Hepatic stellate cell (primary cell): Measurements from ENCODE around the gene IGSF5.
"Not testable (repeated sequence)": the region's sequence is repeated elsewhere in the genome, so short reads cannot be mapped to it uniquely, and the experiment has no call there.

ENCODE experiments used
- DNase-seq: peaks from one replicate; pipeline ENCODE4 v3.0.0; 2011; ENCODE audit warnings: low spot score

The IGSF5 gene

DNA sequence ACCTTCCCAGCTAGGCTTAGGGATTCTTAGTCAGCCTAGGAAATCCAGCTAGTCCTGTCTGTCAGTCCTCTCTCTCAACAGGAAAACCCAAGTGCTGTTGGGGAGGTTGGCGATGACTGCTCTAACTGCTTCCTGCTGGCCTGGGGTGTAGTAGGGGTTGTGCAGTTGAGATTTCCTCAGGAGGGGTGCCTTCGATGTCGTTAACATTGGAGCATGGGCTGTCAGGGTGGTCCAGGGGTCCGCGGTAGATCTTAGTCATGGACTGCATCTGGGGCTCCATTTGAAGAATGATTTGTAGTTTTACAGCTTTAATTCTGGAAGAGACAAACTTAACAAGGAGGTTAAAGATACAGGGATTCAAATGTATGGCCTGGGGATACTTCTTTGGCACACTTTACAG, 5.5 kb upstream of the IGSF5 start:
- DNase-seq: not testable (repeated sequence)

GRCh38 chr21:39742561-39742960, 2.4 kb upstream of the IGSF5 start:
- DNase-seq: not testable (repeated sequence)

DNA sequence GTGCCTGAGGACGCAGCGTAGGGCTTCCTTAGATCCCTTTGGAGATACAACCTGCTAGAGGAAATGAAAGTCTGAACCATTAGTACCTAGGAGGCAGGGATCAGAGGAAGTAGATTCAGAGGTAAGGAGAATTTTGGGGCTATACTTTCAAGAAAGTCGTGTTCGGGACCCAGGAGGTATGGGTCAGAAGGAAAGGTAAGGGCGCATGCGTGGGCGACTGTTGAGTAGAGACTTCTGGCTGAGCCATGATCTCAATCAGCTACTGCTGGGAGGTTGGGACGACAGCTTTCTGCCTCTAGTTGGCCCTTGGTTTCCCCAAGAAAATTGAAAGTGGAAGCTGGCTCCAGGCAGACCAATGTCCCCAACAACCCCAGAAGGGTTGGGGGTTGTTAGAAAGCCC, 349 bp downstream of the IGSF5 start:
- DNase-seq: not testable (repeated sequence)

- no peak for DNase-seq
These were observed 5.7 kb downstream of the IGSF5 start for GRCh38 chr21:39750670-39751069.

DNA sequence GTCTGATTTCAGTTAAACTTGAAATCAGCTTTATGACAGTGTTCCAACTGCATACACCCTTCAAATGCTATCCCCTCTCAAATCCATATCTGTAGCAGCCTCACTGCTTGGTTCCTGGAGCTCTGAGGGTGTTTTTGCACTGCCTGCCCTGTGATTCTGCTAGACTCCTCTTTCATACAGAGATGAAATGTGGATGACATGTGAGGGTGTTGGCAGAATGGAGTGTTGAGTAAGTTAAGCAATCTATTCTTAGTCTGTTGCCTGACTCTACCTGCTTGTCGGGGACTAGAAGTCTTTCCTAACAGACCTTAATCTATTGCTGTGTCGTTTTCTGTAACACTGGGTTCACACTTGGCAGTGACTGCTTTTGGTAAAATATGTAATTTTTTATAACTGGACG, 9.8 kb downstream of the IGSF5 start:
- DNase-seq: no peak

- no peak for DNase-seq
These were observed 11.3 kb downstream of the IGSF5 start for GRCh38 chr21:39756285-39756684.

GRCh38 chr21:39763272-39763970, 18.4 kb downstream of the IGSF5 start:
- no peak for DNase-seq

DNA sequence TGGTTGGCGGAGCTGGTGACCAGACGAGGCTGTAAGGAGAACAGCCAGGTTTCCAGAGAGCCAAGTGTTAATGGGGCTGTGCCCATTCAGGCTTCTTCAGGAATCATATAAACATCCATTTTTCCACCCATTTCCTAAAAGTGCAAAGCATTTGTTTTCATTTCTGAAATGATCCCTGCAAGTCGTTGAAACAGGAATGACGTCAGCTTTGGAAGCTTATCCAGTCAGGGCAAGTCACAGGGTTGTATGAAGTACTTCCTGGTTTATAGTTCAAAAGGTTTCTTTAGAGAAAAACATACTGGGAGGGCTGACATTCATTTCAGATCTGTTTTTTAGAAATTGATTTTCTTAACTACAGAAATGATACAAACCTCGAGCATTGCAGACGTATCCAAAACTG, 29.2 kb downstream of the IGSF5 start:
- no peak for DNase-seq

DNA sequence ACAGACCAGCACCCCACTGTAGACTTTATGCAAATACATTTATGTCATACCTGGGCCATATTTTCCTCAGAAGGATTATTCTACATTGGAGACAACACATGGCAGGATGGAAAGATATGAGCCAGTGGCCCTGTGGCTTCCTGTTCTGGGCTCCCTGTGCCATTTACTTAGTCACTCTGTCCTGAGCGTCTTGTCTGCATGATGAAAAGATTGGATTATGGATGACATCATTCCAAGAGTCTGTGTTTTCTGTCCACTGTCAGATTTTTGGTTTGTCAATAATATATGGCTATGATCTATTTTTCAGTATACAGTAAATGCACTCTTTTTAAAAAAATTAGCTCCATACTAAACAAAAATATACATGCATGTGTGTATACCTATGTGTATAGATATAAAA, 30.8 kb downstream of the IGSF5 start:
- no peak for DNase-seq

DNA sequence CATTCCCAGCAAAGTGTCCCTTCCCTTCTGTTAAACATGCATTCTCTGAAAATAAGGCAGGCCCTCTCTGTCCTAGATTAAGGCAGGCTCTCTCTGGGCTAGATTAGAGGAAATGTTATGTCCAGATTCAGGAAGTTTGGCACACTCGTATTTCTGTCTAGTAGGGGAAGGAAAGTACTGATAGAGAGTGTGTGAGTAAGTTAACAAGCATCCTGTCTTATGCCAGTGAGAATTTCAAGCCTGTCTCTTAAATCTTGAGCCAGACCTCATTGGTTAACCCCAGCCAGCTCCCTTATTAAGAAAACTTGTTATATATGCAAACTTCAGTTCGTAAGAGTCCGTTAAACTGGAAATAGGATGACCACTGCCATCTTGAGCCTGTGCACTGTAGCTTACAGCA, 31.6 kb downstream of the IGSF5 start:
- no peak for DNase-seq

GRCh38 chr21:39781331-39781730, 36.3 kb downstream of the IGSF5 start:
- DNase-seq: no peak

DNA sequence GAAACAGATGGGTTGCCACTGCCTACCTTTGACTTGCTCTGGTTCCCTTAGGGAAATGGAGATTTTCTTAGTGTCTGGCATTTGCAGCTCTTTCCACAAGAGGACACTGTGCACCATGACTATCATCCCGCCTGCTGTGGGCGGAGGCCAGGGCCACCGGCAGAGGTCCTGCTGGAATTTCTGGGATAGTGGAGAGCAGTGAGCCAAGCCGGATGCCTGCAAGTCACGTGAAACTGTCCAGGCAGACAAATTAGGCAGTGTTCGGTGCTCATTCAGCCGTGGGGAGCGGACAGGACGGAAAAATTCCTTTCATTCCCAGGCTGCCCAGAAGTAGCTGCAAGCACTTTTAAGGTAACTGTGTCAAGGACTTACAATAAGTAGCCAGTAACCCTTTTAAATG, 43.4 kb downstream of the IGSF5 start:
- peak; percentile 8 for DNase-seq

- no peak for DNase-seq
These were observed 51.5 kb downstream of the IGSF5 start for GRCh38 chr21:39796466-39796865.

- DNase-seq: no peak
These were observed 54.2 kb downstream of the IGSF5 start for GRCh38 chr21:39799178-39799577.

GRCh38 chr21:39800311-39800710, 55.3 kb downstream of the IGSF5 start:
- DNase-seq: no peak

- no peak for DNase-seq
These were observed 57.2 kb downstream of the IGSF5 start for GRCh38 chr21:39802217-39802616.

DNA sequence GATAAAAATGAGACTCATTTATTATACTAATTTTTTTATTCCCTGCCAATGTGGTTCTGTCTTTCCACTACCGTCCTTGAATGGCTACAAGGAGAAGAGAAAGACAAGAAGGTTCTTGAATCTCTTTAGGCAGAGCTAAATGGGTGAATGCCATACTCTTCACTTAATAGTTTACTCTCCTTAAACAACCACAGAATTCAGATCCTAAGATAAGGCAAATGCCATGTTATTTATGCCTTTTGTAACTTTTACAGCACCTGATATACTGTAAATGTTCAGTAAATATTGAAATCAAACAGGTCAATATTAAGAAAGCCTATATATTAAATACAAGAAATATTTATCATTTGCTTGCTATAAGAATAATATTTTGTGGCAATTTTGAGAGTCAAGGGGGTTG, 58.4 kb downstream of the IGSF5 start:
- no peak for DNase-seq

DNA sequence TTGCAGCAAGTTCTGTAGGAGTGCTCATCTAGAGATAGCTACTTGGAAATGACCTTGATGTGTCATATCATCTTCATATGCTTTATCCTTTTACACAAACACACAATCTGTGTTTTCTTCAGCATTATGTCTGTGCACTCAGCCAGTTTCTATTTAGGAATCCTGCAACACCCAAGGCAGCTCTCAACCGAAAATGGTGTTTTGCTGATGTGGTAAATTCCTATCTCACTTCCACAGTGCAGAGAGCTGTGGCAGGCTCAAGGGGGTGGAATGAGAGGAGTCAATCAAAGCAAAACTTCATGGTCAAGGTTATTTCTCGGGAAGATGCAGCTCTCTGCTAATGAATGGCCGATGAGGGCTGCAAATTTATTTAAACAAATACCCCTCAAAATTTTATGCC, 59.3 kb downstream of the IGSF5 start:
- DNase-seq: no peak

GRCh38 chr21:39805983-39806382, 61.0 kb downstream of the IGSF5 start:
- DNase-seq: no peak

DNA sequence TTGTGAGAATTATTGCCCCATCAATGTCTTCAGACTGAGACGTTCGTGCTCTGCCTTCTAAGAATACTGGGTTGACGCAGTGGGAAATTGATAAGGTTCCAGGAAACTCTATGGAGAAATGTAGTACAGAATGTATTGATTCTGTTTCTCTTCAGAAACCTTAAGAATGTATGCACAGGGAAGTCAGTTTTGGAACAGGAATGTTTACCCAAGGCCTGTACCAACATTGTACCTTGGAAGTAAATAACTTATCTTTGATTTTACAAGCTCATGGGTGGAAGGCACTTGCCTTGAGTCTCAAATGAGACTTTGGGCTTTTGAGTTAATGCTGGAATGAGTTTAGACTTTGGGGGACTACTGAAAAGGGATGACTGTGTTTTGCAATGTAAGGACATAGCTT, 62.8 kb downstream of the IGSF5 start:
- DNase-seq: no peak

- no peak for DNase-seq
These were observed 65.0 kb downstream of the IGSF5 start for GRCh38 chr21:39809936-39810335.

GRCh38 chr21:39812983-39813382, 68.0 kb downstream of the IGSF5 start:
- no peak for DNase-seq

DNA sequence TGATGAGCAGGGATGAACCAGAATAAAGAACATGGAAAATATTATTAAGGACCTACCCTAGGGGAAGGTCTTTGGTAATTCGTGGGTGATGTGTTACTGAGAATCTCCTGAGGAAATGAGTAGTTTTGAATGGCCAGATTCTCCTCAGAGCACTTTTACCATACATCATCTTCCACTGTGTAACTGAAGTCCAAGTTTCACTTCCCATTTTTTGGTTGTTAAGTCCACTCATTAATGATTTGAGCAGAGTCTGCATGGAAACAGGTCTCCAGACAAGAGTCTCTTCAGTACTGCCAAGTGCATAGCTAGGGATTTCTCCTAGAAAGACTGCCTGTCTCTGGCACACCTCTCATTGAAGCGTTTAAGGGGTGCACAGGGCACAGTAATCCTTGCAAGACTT, 73.6 kb downstream of the IGSF5 start:
- no peak for DNase-seq

GRCh38 chr21:39822042-39822441, 77.1 kb downstream of the IGSF5 start:
- no peak for DNase-seq

DNA sequence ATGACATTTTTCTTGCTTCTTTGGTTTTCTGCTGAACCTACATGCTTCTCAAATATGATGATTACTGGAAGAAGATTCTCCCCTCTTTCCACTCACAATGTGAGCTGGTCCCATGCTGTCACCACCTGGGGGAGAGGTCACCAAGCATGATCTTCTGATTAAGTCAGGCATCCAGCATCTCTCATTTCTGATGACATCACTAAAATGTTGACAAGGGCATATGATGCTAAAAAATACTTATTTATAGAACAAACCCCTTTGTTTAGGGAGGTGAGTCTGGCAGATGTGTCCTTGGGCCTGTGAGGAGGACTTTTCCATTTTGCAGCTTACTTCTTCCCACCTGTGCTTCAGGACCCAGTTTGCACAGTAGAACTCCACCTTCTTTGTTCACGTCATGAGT, 80.3 kb downstream of the IGSF5 start:
- DNase-seq: no peak
